Loucy (cell line): ENCODE measurements around the gene TMEM179.

Experiments used
- H2AFZ ChIP-seq: fragments of 200-600 bp; sonication (generic); 2 replicates; pipeline ENCODE4 v1.6.0; 2016; ENCODE audit warnings: antibody characterized with exemption, mild to moderate bottlenecking, low read length, moderate library complexity
- H3F3A ChIP-seq: fragments of 200-600 bp; 2 replicates; pipeline ENCODE4 v1.6.0; 2016; ENCODE audit warnings: antibody characterized with exemption, low read depth, mild to moderate bottlenecking
- H3K27me3 ChIP-seq: fragments of 200-600 bp; sonication (generic); 2 replicates; pipeline ENCODE4 v1.6.1; 2014; ENCODE audit warnings: low read length, mild to moderate bottlenecking; ENCODE audit not compliant: insufficient read depth, poor library complexity, severe bottlenecking
- H3K36me3 ChIP-seq: fragments of 200-600 bp; sonication (generic); 2 replicates; pipeline ENCODE4 v1.6.1; 2016; ENCODE audit warnings: low read length; ENCODE audit not compliant: insufficient read depth
- H3K4me1 ChIP-seq: fragments of 200-600 bp; sonication (generic); 2 replicates; pipeline ENCODE4 v1.5.1; 2014; ENCODE audit warnings: low read length, mild to moderate bottlenecking; ENCODE audit not compliant: insufficient read depth, poor library complexity, severe bottlenecking
- H3K4me2 ChIP-seq: fragments of 200-600 bp; sonication (generic); 2 replicates; pipeline ENCODE4 v1.6.0; 2014; ENCODE audit warnings: antibody characterized with exemption, low read length, low read depth, mild to moderate bottlenecking; ENCODE audit not compliant: poor library complexity, severe bottlenecking
- H3K4me3 ChIP-seq: fragments of 200-600 bp; sonication (generic); 2 replicates; pipeline ENCODE4 v1.5.1; 2014; ENCODE audit warnings: low read length, mild to moderate bottlenecking, mixed read lengths; ENCODE audit not compliant: poor library complexity, severe bottlenecking
- H3K79me2 ChIP-seq: fragments of 200-600 bp; sonication (generic); 2 replicates; pipeline ENCODE4 v1.6.1; 2014; ENCODE audit warnings: low read length; ENCODE audit not compliant: insufficient read depth
- H3K9ac ChIP-seq: fragments of 200-600 bp; sonication (generic); 2 replicates; pipeline ENCODE4 v1.6.0; 2014; ENCODE audit warnings: mild to moderate bottlenecking, low read depth, low read length, moderate library complexity; ENCODE audit not compliant: poor library complexity, severe bottlenecking
- H3K9me2 ChIP-seq: fragments of 200-600 bp; sonication (generic); replicated peaks from 2 replicates; pipeline ENCODE4 v1.6.1; 2016; ENCODE audit warnings: low read depth, low read length, mixed read lengths
- H3K9me3 ChIP-seq: fragments of 200-600 bp; sonication (generic); 2 replicates; pipeline ENCODE4 v1.6.1; 2014; ENCODE audit warnings: mild to moderate bottlenecking, antibody characterized with exemption, low read length, low read depth; ENCODE audit not compliant: insufficient read depth
- H4K20me1 ChIP-seq: fragments of 200-600 bp; sonication (generic); 2 replicates; pipeline ENCODE4 v1.6.0; 2014; ENCODE audit warnings: antibody characterized with exemption, low read length, mild to moderate bottlenecking; ENCODE audit not compliant: insufficient read depth, poor library complexity, severe bottlenecking
- CTCF ChIP-seq: fragments of 200-600 bp; sonication (generic); conservative IDR thresholded peaks from 2 replicates; pipeline ENCODE4 v1.5.1; 2014; ENCODE audit warnings: mild to moderate bottlenecking, antibody characterized with exemption, low read length
- EZH2phosphoT487 ChIP-seq: fragments of 200-600 bp; IDR thresholded peaks from 2 replicates; pipeline ENCODE4 v1.6.1; 2018; ENCODE audit warnings: antibody characterized with exemption, mild to moderate bottlenecking, moderate library complexity, borderline replicate concordance

Gene TMEM179

GRCh38 chr14:104549536-104550339, 54.8 kb downstream of the TMEM179 start:
- no peak overlapping the region for H3K4me3 ChIP-seq
- no peaks in the 10 kb centered on the region for H3K36me3 ChIP-seq
- H3K4me2 ChIP-seq, result no peak overlapping the region
- no peak overlapping the region for H2AFZ ChIP-seq
- H3K9me2 ChIP-seq, result no peaks in the 10 kb centered on the region
- H3F3A ChIP-seq, result no peaks in the 10 kb centered on the region
- H3K9me3 ChIP-seq, result no peaks in the 10 kb centered on the region
- H3K27me3 ChIP-seq, result no peaks in the 10 kb centered on the region
- no peak overlapping the region for H3K9ac ChIP-seq
- no peaks in the 10 kb centered on the region for H4K20me1 ChIP-seq
- no peak for TF ChIP-seq EZH2phosphoT487
- TF ChIP-seq CTCF, result no peak
- no peaks in the 10 kb centered on the region for H3K79me2 ChIP-seq
- H3K4me1 ChIP-seq, result no peaks in the 10 kb centered on the region

DNA sequence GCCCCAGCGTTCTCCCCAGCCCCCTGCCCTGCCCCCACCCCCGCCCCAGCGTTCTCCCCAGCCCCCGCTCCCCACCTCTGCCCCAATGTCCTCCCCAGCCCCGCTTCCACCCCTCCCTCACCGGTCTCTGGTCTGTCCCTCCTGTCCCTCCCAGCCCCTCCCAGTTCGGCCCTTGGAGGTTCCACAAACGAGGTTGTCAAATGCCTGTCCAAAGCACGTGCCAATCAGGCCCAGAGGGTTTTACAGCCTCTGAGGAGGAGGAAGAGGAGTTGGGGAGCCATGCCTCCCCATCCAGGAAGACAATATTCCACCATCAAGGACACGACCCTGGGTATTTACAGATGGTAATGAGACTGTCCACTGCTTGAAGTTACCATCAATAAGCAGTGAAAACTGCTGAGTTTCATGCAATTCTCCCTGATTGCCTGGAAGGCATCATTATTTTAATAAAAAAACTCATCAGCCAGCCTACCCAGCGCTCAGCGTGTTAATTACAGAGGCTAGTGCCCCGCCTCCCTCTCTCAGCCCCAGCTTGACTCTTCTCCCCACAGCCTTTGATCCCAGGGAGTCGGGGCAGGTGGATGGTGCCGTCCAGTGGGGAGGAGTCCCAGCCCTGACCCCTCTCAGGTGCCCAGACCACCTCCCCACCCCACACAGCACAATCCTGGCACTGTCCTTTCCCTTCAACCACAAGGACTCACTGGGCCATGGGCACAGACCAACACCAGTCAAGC, 55.6 kb downstream of the TMEM179 start:
- no peaks in the 10 kb centered on the region for H3K4me1 ChIP-seq
- H3K9me3 ChIP-seq, result no peaks in the 10 kb centered on the region
- H3K36me3 ChIP-seq, result no peaks in the 10 kb centered on the region
- H3K27me3 ChIP-seq, result no peaks in the 10 kb centered on the region
- H3K79me2 ChIP-seq, result no peaks in the 10 kb centered on the region
- no peak overlapping the region for H2AFZ ChIP-seq
- no peaks in the 10 kb centered on the region for H3F3A ChIP-seq
- H3K4me2 ChIP-seq, result no peak overlapping the region
- H3K9ac ChIP-seq, result no peak overlapping the region
- H3K4me3 ChIP-seq, result no peak overlapping the region
- TF ChIP-seq EZH2phosphoT487 (no peak), CTCF (no peak)
- no peaks in the 10 kb centered on the region for H4K20me1 ChIP-seq
- no peaks in the 10 kb centered on the region for H3K9me2 ChIP-seq

DNA sequence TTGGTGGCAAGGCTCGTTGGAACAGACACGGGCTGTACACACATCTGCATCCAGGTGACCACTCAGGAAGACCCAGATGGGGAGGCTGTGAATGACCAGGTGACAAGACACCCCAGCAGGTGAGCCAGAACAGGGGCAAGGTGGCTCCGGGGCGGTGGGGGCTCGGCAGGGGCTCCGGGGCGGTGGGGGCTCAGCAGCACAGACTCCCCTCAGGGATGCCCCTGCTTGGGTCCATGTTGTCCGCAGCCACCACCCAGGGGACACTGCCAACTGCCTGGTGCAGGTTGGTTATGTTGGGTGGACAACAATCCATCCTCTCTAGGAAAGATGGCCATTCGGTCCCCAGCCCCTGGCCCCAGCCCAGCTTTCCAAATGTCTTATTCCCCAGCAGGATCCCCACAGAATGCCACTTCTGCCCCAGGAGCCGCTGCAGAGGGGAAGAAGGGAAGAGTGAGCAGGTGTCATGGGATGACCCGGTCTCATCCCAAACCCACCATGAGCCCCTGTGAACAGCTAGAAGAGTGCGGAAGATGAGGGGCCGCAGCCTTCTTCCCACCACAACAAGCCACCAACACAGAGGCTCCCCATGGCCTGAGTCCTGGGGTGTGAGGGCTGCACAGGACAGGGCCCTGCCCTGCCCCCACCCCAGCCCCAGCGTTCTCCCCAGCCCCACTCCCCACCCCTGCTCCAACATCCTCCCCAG, 56.4 kb downstream of the TMEM179 start:
- no peaks in the 10 kb centered on the region for H3K4me1 ChIP-seq
- H3K4me3 ChIP-seq, result no peak overlapping the region
- no peak overlapping the region for H2AFZ ChIP-seq
- H3K27me3 ChIP-seq, result no peaks in the 10 kb centered on the region
- no peaks in the 10 kb centered on the region for H3F3A ChIP-seq
- H3K4me2 ChIP-seq, result no peak overlapping the region
- no peaks in the 10 kb centered on the region for H3K36me3 ChIP-seq
- no peaks in the 10 kb centered on the region for H4K20me1 ChIP-seq
- H3K79me2 ChIP-seq, result no peaks in the 10 kb centered on the region
- H3K9me3 ChIP-seq, result no peaks in the 10 kb centered on the region
- no peak overlapping the region for H3K9ac ChIP-seq
- no peaks in the 10 kb centered on the region for H3K9me2 ChIP-seq
- no peak for TF ChIP-seq CTCF
- no peak for TF ChIP-seq EZH2phosphoT487
